H1 (cell line): ENCODE data around the gene ADCY5. TPM values are rescaled to one million over a fixed set of nuclear protein-coding genes. Genes with fewer than 3 reads are reported as not detected.

Experiments used
- CTCF ChIA-PET: fragments of 300-600 bp; sonication (Branson Sonifier 250); formaldehyde crosslinking; loops from one replicate; lab custom pipeline; 2021; ENCODE audit not compliant: partially characterized antibody; lab: Charles Lee
- POLR2A ChIA-PET: fragments of 300-600 bp; sonication (Branson Sonifier 250); formaldehyde crosslinking; loops from one replicate; lab custom pipeline; 2021; ENCODE audit warnings: inconsistent platforms; ENCODE audit not compliant: partially characterized antibody; lab: Charles Lee
- DNase-seq, 2 experiments: peaks; one replicate each; pipeline versions ENCODE4 v3.0.0 to v3.0.0-alpha.2; 2010 to 2022; ENCODE audit warnings: low spot score in 2 of 2, low read depth in 1 of 2, mixed read lengths in 1 of 2
- FAIRE-seq: peaks from 2 replicates; lab custom pipeline; 2011; peaks lifted over from hg19 to GRCh38; lab: Jason Lieb, UNC
- H2AFZ ChIP-seq: 2 replicates; pipeline ENCODE4 v1.8.1; 2012; ENCODE audit warnings: low read length, inconsistent platforms
- H2AK5ac ChIP-seq: 2 replicates; pipeline ENCODE4 v1.6.1; 2013; ENCODE audit warnings: low read depth, low read length
- H2BK120ac ChIP-seq: replicated peaks from 2 replicates; pipeline ENCODE3; 2013; ENCODE audit warnings: low read depth, low read length, inconsistent platforms
- H2BK12ac ChIP-seq: 2 replicates; pipeline ENCODE4 v1.6.1; 2013; ENCODE audit warnings: low read depth, low read length
- H2BK15ac ChIP-seq: 2 replicates; pipeline ENCODE4 v1.6.1; 2013; ENCODE audit warnings: low read length
- H2BK20ac ChIP-seq: 2 replicates; pipeline ENCODE4 v1.6.1; 2013; ENCODE audit warnings: low read length
- H2BK5ac ChIP-seq: 2 replicates; pipeline ENCODE4 v1.6.1; 2013; ENCODE audit warnings: low read depth, low read length
- H3K14ac ChIP-seq: 2 replicates; pipeline ENCODE4 v1.6.1; 2013; ENCODE audit warnings: inconsistent platforms; ENCODE audit not compliant: insufficient read length
- H3K18ac ChIP-seq: 2 replicates; pipeline ENCODE4 v1.6.1; 2013; ENCODE audit warnings: low read length; ENCODE audit errors: extremely low read depth
- H3K23ac ChIP-seq: 2 replicates; pipeline ENCODE4 v1.6.1; 2013; ENCODE audit warnings: inconsistent platforms; ENCODE audit not compliant: insufficient read length
- H3K23me2 ChIP-seq: 2 replicates; pipeline ENCODE4 v1.6.1; 2013; ENCODE audit warnings: low read depth, low read length
- H3K27ac ChIP-seq: 2 replicates; pipeline ENCODE4 v1.6.1; 2011; ENCODE audit warnings: low read depth, low read length, inconsistent platforms
- H3K27me3 ChIP-seq, 4 experiments: replicated peaks in 1 of 4; 1 replicate in 1 of 4; 2 replicates in 3 of 4; pipeline versions ENCODE4 v1.6.1 to v1.8.1; 2011 to 2013; ENCODE audit warnings: low read length in 3 of 4, mild to moderate bottlenecking in 3 of 4, inconsistent platforms in 2 of 4, mixed read lengths in 2 of 4, moderate library complexity in 1 of 4; ENCODE audit not compliant: control insufficient read depth in 3 of 4, insufficient read depth in 3 of 4; ENCODE audit errors: extremely low read depth in 1 of 4
- H3K36me3 ChIP-seq, 4 experiments: 2 replicates each; pipeline versions ENCODE4 v1.6.1 to v1.8.1; 2011 to 2013; ENCODE audit warnings: mild to moderate bottlenecking in 4 of 4, low read length in 3 of 4, moderate library complexity in 2 of 4, control low read depth in 1 of 4, inconsistent platforms in 1 of 4; ENCODE audit not compliant: insufficient read depth in 4 of 4, control insufficient read depth in 2 of 4
- H3K4ac ChIP-seq: replicated peaks from 2 replicates; pipeline ENCODE3; 2013; ENCODE audit warnings: low read length, low read depth, mixed read lengths, inconsistent platforms; ENCODE audit not compliant: insufficient read length
- H3K4me1 ChIP-seq, 4 experiments: replicated peaks in 1 of 4; 1 replicate in 1 of 4; 2 replicates in 3 of 4; pipeline versions ENCODE4 v1.6.1 to v1.8.1; 2011 to 2013; ENCODE audit warnings: low read length in 3 of 4, inconsistent platforms in 2 of 4, mixed read lengths in 1 of 4; ENCODE audit not compliant: insufficient read depth in 4 of 4, control insufficient read depth in 3 of 4
- H3K4me2 ChIP-seq, 2 experiments: 2 replicates each; pipeline versions ENCODE4 v1.6.1 to v1.8.1; 2011 to 2013; ENCODE audit warnings: low read depth in 2 of 2, low read length in 2 of 2, control low read depth in 1 of 2, inconsistent platforms in 1 of 2, mild to moderate bottlenecking in 1 of 2; ENCODE audit not compliant: insufficient read depth in 1 of 2
- H3K4me3 ChIP-seq, 4 experiments: fragments of 200-600, 300-600 bp in 1 of 4; sonication (generic), shearing (Covaris generic), sonication (Bioruptor Twin) in 1 of 4; 2 replicates each; pipeline versions ENCODE4 v1.5.1 to v1.8.1; 2011 to 2016; ENCODE audit warnings: low read length in 4 of 4, low read depth in 3 of 4, control low read depth in 2 of 4, inconsistent platforms in 2 of 4, mild to moderate bottlenecking in 2 of 4, mixed read lengths in 1 of 4, moderate library complexity in 1 of 4; ENCODE audit not compliant: insufficient read depth in 2 of 4; ENCODE audit errors: extremely low read depth in 1 of 4
- H3K56ac ChIP-seq: replicated peaks from 2 replicates; pipeline ENCODE3; 2013; ENCODE audit warnings: low read depth, mild to moderate bottlenecking, mixed read lengths, low read length, inconsistent platforms; ENCODE audit not compliant: insufficient read length
- H3K79me1 ChIP-seq: 2 replicates; pipeline ENCODE4 v1.6.1; 2013; ENCODE audit warnings: low read depth, low read length, control low read depth
- H3K79me2 ChIP-seq, 2 experiments: 2 replicates each; pipeline versions ENCODE4 v1.6.1 to v1.8.1; 2012 to 2013; ENCODE audit warnings: low read length in 2 of 2, mild to moderate bottlenecking in 2 of 2, inconsistent platforms in 1 of 2; ENCODE audit not compliant: insufficient read depth in 2 of 2, control insufficient read depth in 1 of 2
- H3K9ac ChIP-seq, 4 experiments: replicated peaks in 1 of 4; 1 replicate in 1 of 4; 2 replicates in 3 of 4; pipeline versions ENCODE4 v1.6.1 to v1.8.1; 2011 to 2013; ENCODE audit warnings: low read depth in 3 of 4, low read length in 3 of 4, control low read depth in 2 of 4, mild to moderate bottlenecking in 2 of 4, moderate library complexity in 2 of 4, inconsistent platforms in 1 of 4; ENCODE audit errors: extremely low read depth in 1 of 4
- H3K9me3 ChIP-seq, 2 experiments: 2 replicates each; pipeline versions ENCODE4 v1.6.1 to v1.8.1; 2012 to 2013; ENCODE audit warnings: mild to moderate bottlenecking in 2 of 2, moderate library complexity in 2 of 2, control low read depth in 1 of 2, inconsistent platforms in 1 of 2, low read depth in 1 of 2, low read length in 1 of 2, mixed read lengths in 1 of 2; ENCODE audit not compliant: insufficient read depth in 2 of 2
- H4K20me1 ChIP-seq, 2 experiments: replicated peaks in 1 of 2; 2 replicates each; pipeline versions ENCODE3 to v1.8.1; 2011 to 2013; ENCODE audit warnings: inconsistent platforms in 2 of 2, low read length in 2 of 2, mild to moderate bottlenecking in 1 of 2; ENCODE audit not compliant: insufficient read depth in 2 of 2, control insufficient read depth in 1 of 2
- H4K5ac ChIP-seq: 2 replicates; pipeline ENCODE4 v1.6.1; 2013; ENCODE audit warnings: low read length, low read depth, mixed read lengths, inconsistent platforms; ENCODE audit not compliant: insufficient read length
- H4K8ac ChIP-seq: 2 replicates; pipeline ENCODE4 v1.8.0; 2013; ENCODE audit warnings: mild to moderate bottlenecking, moderate library complexity, low read length, inconsistent platforms; ENCODE audit not compliant: insufficient read depth; ENCODE audit errors: extremely low read depth
- H4K91ac ChIP-seq: replicated peaks from 2 replicates; pipeline ENCODE3; 2013; ENCODE audit warnings: low read length, mixed read lengths, inconsistent platforms; ENCODE audit not compliant: insufficient read length
- ATF3 ChIP-seq: IDR thresholded peaks from 2 replicates; pipeline ENCODE4 v1.6.1; 2011; ENCODE audit warnings: low read depth, mild to moderate bottlenecking, low read length; ENCODE audit not compliant: insufficient read depth
- BRCA1 ChIP-seq: IDR thresholded peaks from 2 replicates; pipeline ENCODE4 v1.6.1; 2012; ENCODE audit warnings: low read depth, low read length, improper control_type of control experiment
- CREB1 ChIP-seq: IDR thresholded peaks from 2 replicates; pipeline ENCODE4 v1.6.1; 2012; ENCODE audit warnings: inconsistent platforms
- E2F6 ChIP-seq: IDR thresholded peaks from 2 replicates; pipeline ENCODE4 v1.6.1; 2012; ENCODE audit warnings: inconsistent platforms
- EGR1 ChIP-seq: IDR thresholded peaks from 2 replicates; pipeline ENCODE4 v1.6.1; 2011; ENCODE audit warnings: low read depth, low read length, borderline replicate concordance
- KDM1A ChIP-seq: fragments of 200-600, 300-600 bp; sonication (generic); IDR thresholded peaks from 2 replicates; pipeline ENCODE4 v1.7.1; 2016; ENCODE audit warnings: mild to moderate bottlenecking, low read length, borderline replicate concordance
- PHF8 ChIP-seq: fragments of 200-600 bp; sonication (generic); conservative IDR thresholded peaks from 2 replicates; pipeline ENCODE4 v1.7.1; 2012; ENCODE audit warnings: low read depth, mild to moderate bottlenecking, inconsistent platforms, low read length, moderate library complexity
- SAP30 ChIP-seq: fragments of 300-600 bp; sonication (generic); IDR thresholded peaks from 2 replicates; pipeline ENCODE4 v1.7.1; 2012; ENCODE audit warnings: low read length, moderate library complexity, mild to moderate bottlenecking, inconsistent platforms; ENCODE audit not compliant: insufficient read depth, insufficient replicate concordance
- SIX5 ChIP-seq: IDR thresholded peaks from 2 replicates; pipeline ENCODE4 v1.6.1; 2011; ENCODE audit warnings: mild to moderate bottlenecking, low read depth, low read length
- SP1 ChIP-seq: IDR thresholded peaks from 2 replicates; pipeline ENCODE4 v1.6.1; 2011; ENCODE audit warnings: low read depth, low read length
- SP2 ChIP-seq: IDR thresholded peaks from 2 replicates; pipeline ENCODE4 v1.6.1; 2012; ENCODE audit warnings: mild to moderate bottlenecking, low read length, inconsistent platforms
- TAF1 ChIP-seq: IDR thresholded peaks from 2 replicates; pipeline ENCODE4 v1.6.1; 2011; ENCODE audit warnings: mild to moderate bottlenecking, low read depth, low read length
- TCF12 ChIP-seq: IDR thresholded peaks from 2 replicates; pipeline ENCODE4 v1.6.1; 2011; ENCODE audit warnings: low read depth, mild to moderate bottlenecking, low read length
- WGBS, 2 experiments: shearing (Covaris generic) in 1 of 2; methylation state at CpG; one replicate each; pipeline versions ENCODE4 v1.1.6 to v1.1.7; 2013 to 2015; ENCODE audit warnings: low lambda C conversion rate in 2 of 2, mixed read lengths in 2 of 2, inconsistent platforms in 1 of 2, low coverage in 1 of 2, missing lambda C conversion rate in 1 of 2; ENCODE audit not compliant: insufficient replicate concordance in 2 of 2, insufficient coverage in 1 of 2, insufficient read length in 1 of 2; ENCODE audit errors: extremely low coverage in 1 of 2, missing lambda C conversion rate in 1 of 2; 5-methylcytosine and 5-hydroxymethylcytosine counted together
- polyA plus RNA-seq, 7 experiments: library from polyadenylated mRNA; depleted of rRNA in 3 of 7; stranded (reverse) in 5 of 7; unstranded in 2 of 7; fragments of >200 nt in 5 of 7; fragments of 200-250 nt in 2 of 7; gene quantifications; 1 replicate in 5 of 7; 2 replicates in 1 of 7; 4 replicates in 1 of 7; pipeline versions ENCODE4 v1.2.1 to v1.2.3, GENCODE V29; 2011 to 2013; ENCODE audit warnings: missing spikeins in 2 of 7, mixed read lengths in 2 of 7
- total RNA-seq: library from RNA; stranded (reverse); fragmentation: NEBNext Ultra II Directional; extraction: Animal tissue kit (Norgen Biotek cat#: 25700); gene quantifications from 2 replicates; pipeline ENCODE4 v1.2.1, GENCODE V29; 2021

The ADCY5 gene
- total and polyA plus RNA-seq, 2 of the 8 experiments (the other 6 are each of a cell fraction or from before 2014, with no cell fraction given) = 18.9 to 40.8 TPM

DNA sequence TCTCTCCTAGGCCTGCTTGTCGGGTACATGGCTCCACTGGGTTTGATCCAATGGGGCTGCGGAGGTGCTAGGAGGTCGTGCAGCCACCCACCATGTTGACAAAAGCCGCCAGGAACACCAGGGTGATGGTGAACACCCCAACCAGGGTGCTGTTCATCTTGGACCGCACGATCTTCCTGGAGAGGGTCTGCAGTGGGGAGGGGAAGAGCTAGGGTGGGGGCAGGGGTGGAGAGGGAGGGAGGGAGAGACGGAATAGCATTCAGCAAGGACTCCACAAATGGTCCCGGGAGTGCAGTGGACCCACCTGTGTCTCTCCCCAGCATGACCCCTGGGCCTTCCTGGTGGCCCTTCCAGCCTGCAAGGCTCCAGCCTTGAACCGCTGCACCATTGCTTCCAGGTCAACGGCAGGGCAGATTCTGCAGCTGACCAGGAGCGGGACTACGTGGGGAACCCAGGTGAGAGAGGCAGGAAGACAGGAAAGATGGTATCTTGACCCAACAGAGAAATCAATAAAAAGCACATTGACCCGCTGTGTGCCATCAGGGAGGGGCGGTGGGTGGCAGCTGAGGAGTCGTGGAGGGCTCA lies 144.8 kb downstream of the ADCY5 start:
- Histone ChIP-seq H3K56ac (no peak overlapping the region), H4K20me1 (no peaks in the 10 kb centered on the region), H2BK5ac (no peak overlapping the region), H4K91ac (no peak overlapping the region), H3K4me1 (peaks cover 0 to 2% (median 0%) of the 10 kb centered on the region in 4 experiments; a peak in 1 of 7 replicates), H2BK20ac (no peak overlapping the region), H3K36me3 (peaks cover 0 to 13% (median 6%) of the 10 kb centered on the region in 4 experiments; a peak in 4 of 8 replicates), H3K4ac (no peak overlapping the region), H3K4me2 (no peak overlapping the region), H2BK15ac (no peak overlapping the region), H3K18ac (no peak overlapping the region), H3K9me3 (no peaks in the 10 kb centered on the region), H2BK120ac (no peak overlapping the region), H3K9ac (no peak overlapping the region), H3K14ac (no peak overlapping the region), H2AFZ (no peak overlapping the region), H3K27me3 (no peaks in the 10 kb centered on the region), H3K27ac (no peak overlapping the region), H4K5ac (no peak overlapping the region), H3K4me3 (no peak overlapping the region), H3K23ac (no peak overlapping the region), H2AK5ac (no peak overlapping the region), H4K8ac (no peak overlapping the region), H3K79me2 (no peaks in the 10 kb centered on the region), H3K79me1 (peaks cover 2% of the 10 kb centered on the region; the same call in 1 of the 2 replicates), H3K23me2 (no peaks in the 10 kb centered on the region), H2BK12ac (no peak overlapping the region)
- FAIRE-seq = no peak
- WGBS, 2 experiments = 95% methylated on average over 10 of the region's 15 CpGs; no CpG with 5 or more reads in 1 of the 2 experiments
- no peak for DNase-seq
- CTCF ChIA-PET = interaction anchor here (0.6 to 17.6 kb wide), 11 partner anchors 8 to 256 kb away, joined by 3 to 245 read pairs (median 8); no protein-coding TSS in a partner anchor
- POLR2A ChIA-PET = interaction anchor here (1.1 to 4.2 kb wide), 3 partner anchors 9 to 222 kb away, joined by 3 to 26 read pairs (median 3); no protein-coding TSS in a partner anchor
- no peak for TF ChIP-seq SP2
- TF ChIP-seq SP1 = no peak
- no peak for TF ChIP-seq KDM1A
- no peak for TF ChIP-seq SAP30
- no peak for TF ChIP-seq TAF1
- TF ChIP-seq CREB1 = no peak
- no peak for TF ChIP-seq BRCA1
- TF ChIP-seq TCF12 = no peak
- no peak for TF ChIP-seq EGR1
- no peak for TF ChIP-seq E2F6
- no peak for TF ChIP-seq PHF8
- no peak for TF ChIP-seq SIX5
- no peak for TF ChIP-seq ATF3
